Suprapubic skin (tissue), 3 donors: ENCODE data around the gene MCTP2.

Experiments
- EP300 ChIP-seq: sonication (generic); formaldehyde crosslinking; IDR thresholded peaks from one replicate; pipeline ENCODE4 v1.6.1; 2017; ENCODE audit warnings: antibody characterized with exemption
- TF ChIP-seq, protein P1 (sequence below), 2 donors: fragments of 200-600 bp in 1 of 2; fragments of 450-650 bp in 1 of 2; sonication (generic) in 1 of 2; IDR thresholded peaks; one replicate each; pipeline ENCODE4 v1.5.1; 2016 to 2019; ENCODE audit warnings: antibody characterized with exemption in 2 of 2, mild to moderate bottlenecking in 1 of 2, moderate library complexity in 1 of 2

DNA sequence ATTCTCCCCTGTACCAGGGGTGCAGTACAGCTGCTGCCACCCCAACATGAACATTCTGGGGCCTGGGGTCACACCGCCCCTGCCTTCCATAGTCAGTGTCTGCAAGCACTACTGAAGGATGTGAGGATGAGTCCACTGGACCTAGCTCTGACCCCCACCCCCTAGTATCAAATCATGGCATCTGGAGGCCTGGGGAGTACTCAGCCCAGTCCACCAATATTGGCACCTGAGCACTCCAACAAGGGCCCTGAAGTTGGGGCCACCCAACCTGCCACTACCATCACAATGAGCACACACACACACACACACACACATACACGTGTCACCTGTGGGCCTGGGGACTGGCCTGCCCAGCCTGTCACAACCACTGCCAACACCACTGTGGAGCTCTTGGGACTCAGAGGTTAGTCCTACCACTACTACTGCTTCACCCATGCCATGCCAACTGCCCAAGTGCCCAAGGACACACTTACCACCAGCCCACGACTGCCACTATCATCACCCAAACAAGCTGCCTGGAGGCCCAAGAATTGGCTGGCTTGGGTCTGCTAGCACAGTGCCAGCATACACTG, 253.9 kb downstream of the MCTP2 start:
- no peak for TF ChIP-seq EP300
- TF ChIP-seq, protein P1, sequence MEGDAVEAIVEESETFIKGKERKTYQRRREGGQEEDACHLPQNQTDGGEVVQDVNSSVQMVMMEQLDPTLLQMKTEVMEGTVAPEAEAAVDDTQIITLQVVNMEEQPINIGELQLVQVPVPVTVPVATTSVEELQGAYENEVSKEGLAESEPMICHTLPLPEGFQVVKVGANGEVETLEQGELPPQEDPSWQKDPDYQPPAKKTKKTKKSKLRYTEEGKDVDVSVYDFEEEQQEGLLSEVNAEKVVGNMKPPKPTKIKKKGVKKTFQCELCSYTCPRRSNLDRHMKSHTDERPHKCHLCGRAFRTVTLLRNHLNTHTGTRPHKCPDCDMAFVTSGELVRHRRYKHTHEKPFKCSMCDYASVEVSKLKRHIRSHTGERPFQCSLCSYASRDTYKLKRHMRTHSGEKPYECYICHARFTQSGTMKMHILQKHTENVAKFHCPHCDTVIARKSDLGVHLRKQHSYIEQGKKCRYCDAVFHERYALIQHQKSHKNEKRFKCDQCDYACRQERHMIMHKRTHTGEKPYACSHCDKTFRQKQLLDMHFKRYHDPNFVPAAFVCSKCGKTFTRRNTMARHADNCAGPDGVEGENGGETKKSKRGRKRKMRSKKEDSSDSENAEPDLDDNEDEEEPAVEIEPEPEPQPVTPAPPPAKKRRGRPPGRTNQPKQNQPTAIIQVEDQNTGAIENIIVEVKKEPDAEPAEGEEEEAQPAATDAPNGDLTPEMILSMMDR (IDR thresholded peaks at IDR 0.05), result no peak
